GM18858 (cell line): ENCODE data around the gene VSTM2B.

Experiments used
- ATAC-seq: cut with Tn5 transposase; IDR thresholded peaks from one replicate; pipeline ENCODE4 v1.9.1; 2021; ENCODE audit not compliant: unreplicated experiment

The VSTM2B gene

GRCh38 chr19:29495901-29496441 is 29.8 kb upstream of the VSTM2B start:
- ATAC-seq: no peak

GRCh38 chr19:29497241-29497640 is 28.6 kb upstream of the VSTM2B start:
- no peak for ATAC-seq

GRCh38 chr19:29497686-29498436 is 27.9 kb upstream of the VSTM2B start:
- ATAC-seq: no peak

GRCh38 chr19:29499261-29499920 is 26.4 kb upstream of the VSTM2B start:
- no peak for ATAC-seq

GRCh38 chr19:29499921-29500590 is 25.7 kb upstream of the VSTM2B start:
- ATAC-seq: no peak

GRCh38 chr19:29501816-29502580 is 23.8 kb upstream of the VSTM2B start:
- no peak for ATAC-seq

GRCh38 chr19:29502581-29502850 is 23.3 kb upstream of the VSTM2B start:
- ATAC-seq: no peak

- ATAC-seq: no peak
Measured at GRCh38 chr19:29503140-29503758, 22.5 kb upstream of the VSTM2B start.

GRCh38 chr19:29503785-29504184 is 22.0 kb upstream of the VSTM2B start:
- ATAC-seq: no peak

- no peak for ATAC-seq
Measured at GRCh38 chr19:29504454-29504853, 21.3 kb upstream of the VSTM2B start.

- ATAC-seq: no peak
Measured at GRCh38 chr19:29505097-29505824, 20.5 kb upstream of the VSTM2B start.

GRCh38 chr19:29506619-29506911 is 19.2 kb upstream of the VSTM2B start:
- no peak for ATAC-seq

- no peak for ATAC-seq
Measured at GRCh38 chr19:29507081-29507860, 18.5 kb upstream of the VSTM2B start.

GRCh38 chr19:29508181-29508580 is 17.6 kb upstream of the VSTM2B start:
- ATAC-seq: no peak

- ATAC-seq: no peak
Measured at GRCh38 chr19:29509456-29509855, 16.3 kb upstream of the VSTM2B start.

- ATAC-seq: no peak
Measured at GRCh38 chr19:29510701-29511265, 15.0 kb upstream of the VSTM2B start.

- no peak for ATAC-seq
Measured at GRCh38 chr19:29511768-29512167, 14.0 kb upstream of the VSTM2B start.

- no peak for ATAC-seq
Measured at GRCh38 chr19:29512748-29513147, 13.0 kb upstream of the VSTM2B start.

GRCh38 chr19:29514525-29515232 is 11.1 kb upstream of the VSTM2B start:
- ATAC-seq: no peak
